Neuronal stem cell (in vitro differentiated cells): Measurements from ENCODE around the gene PMM1.

Experiments used
- DNase-seq: peaks from one replicate; pipeline ENCODE4 v3.0.0-alpha.2; 2013; ENCODE audit warnings: low spot score
- H2AFZ ChIP-seq: one replicate; pipeline ENCODE4 v1.6.1; 2013; ENCODE audit warnings: mild to moderate bottlenecking, low read length, inconsistent platforms
- H2AK5ac ChIP-seq: 2 replicates; pipeline ENCODE4 v1.6.1; 2013; ENCODE audit warnings: low read depth, mild to moderate bottlenecking, inconsistent platforms, low read length, moderate library complexity, mixed read lengths
- H2BK120ac ChIP-seq: 2 replicates; pipeline ENCODE4 v1.6.1; 2013; ENCODE audit warnings: low read depth, mild to moderate bottlenecking, inconsistent platforms, low read length, moderate library complexity, mixed read lengths
- H2BK12ac ChIP-seq: one replicate; pipeline ENCODE4 v1.6.1; 2013; ENCODE audit warnings: low read length, inconsistent platforms
- H2BK15ac ChIP-seq: 2 replicates; pipeline ENCODE4 v1.6.1; 2013; ENCODE audit warnings: mild to moderate bottlenecking, low read length, inconsistent platforms, mixed read lengths
- H2BK5ac ChIP-seq: one replicate; pipeline ENCODE4 v1.6.1; 2013; ENCODE audit warnings: inconsistent platforms, mild to moderate bottlenecking, low read length, moderate library complexity
- H3K14ac ChIP-seq: one replicate; pipeline ENCODE4 v1.6.1; 2013; ENCODE audit warnings: low read length, inconsistent platforms
- H3K18ac ChIP-seq: 2 replicates; pipeline ENCODE4 v1.6.1; 2013; ENCODE audit warnings: low read length, inconsistent platforms
- H3K23ac ChIP-seq: 2 replicates; pipeline ENCODE4 v1.6.1; 2013; ENCODE audit warnings: low read depth, mild to moderate bottlenecking, mixed read lengths, low read length, inconsistent platforms; ENCODE audit not compliant: poor library complexity
- H3K27ac ChIP-seq: replicated peaks from 3 replicates; pipeline ENCODE4 v1.5.1; 2013; ENCODE audit warnings: low read length, inconsistent platforms
- H3K27me3 ChIP-seq, 3 experiments: 2 replicates each; pipeline ENCODE4 v1.6.1; 2013; ENCODE audit warnings: low read length in 3 of 3, mild to moderate bottlenecking in 2 of 3, inconsistent platforms in 1 of 3, low read depth in 1 of 3, mixed read lengths in 1 of 3, moderate library complexity in 1 of 3; ENCODE audit not compliant: control insufficient read depth in 3 of 3, insufficient read depth in 3 of 3
- H3K36me3 ChIP-seq, 2 donors: replicated peaks in 1 of 2; 2 replicates each; pipeline ENCODE4 v1.6.1; 2013; ENCODE audit warnings: low read length in 2 of 2; ENCODE audit not compliant: control insufficient read depth in 2 of 2, insufficient read depth in 2 of 2
- H3K4ac ChIP-seq: 2 replicates; pipeline ENCODE4 v1.6.1; 2013; ENCODE audit warnings: inconsistent platforms, mild to moderate bottlenecking, low read length, moderate library complexity
- H3K4me1 ChIP-seq, 2 donors: 1 replicate in 1 of 2; 2 replicates in 1 of 2; pipeline ENCODE4 v1.6.1; 2013; ENCODE audit warnings: low read length in 2 of 2, low read depth in 1 of 2; ENCODE audit not compliant: control insufficient read depth in 2 of 2, insufficient read depth in 1 of 2
- H3K4me2 ChIP-seq: one replicate; pipeline ENCODE4 v1.6.1; 2013; ENCODE audit warnings: mild to moderate bottlenecking, low read length, inconsistent platforms; ENCODE audit not compliant: insufficient read depth, poor library complexity, severe bottlenecking
- H3K4me3 ChIP-seq, 2 donors: 2 replicates each; pipeline ENCODE4 v1.5.1; 2013; ENCODE audit warnings: low read length in 2 of 2, mild to moderate bottlenecking in 2 of 2, inconsistent platforms in 1 of 2, moderate library complexity in 1 of 2
- H3K79me1 ChIP-seq: one replicate; pipeline ENCODE4 v1.6.1; 2013; ENCODE audit warnings: low read depth, mild to moderate bottlenecking, inconsistent platforms, low read length, moderate library complexity
- H3K9ac ChIP-seq: one replicate; pipeline ENCODE4 v1.6.1; 2013; ENCODE audit warnings: mild to moderate bottlenecking, low read depth, low read length, inconsistent platforms; ENCODE audit not compliant: poor library complexity
- H3K9me3 ChIP-seq, 2 donors: replicated peaks in 1 of 2; 2 replicates each; pipeline versions ENCODE3 to v1.6.1; 2013; ENCODE audit warnings: low read length in 2 of 2, mild to moderate bottlenecking in 2 of 2, inconsistent platforms in 1 of 2, low read depth in 1 of 2, mixed read lengths in 1 of 2, moderate library complexity in 1 of 2; ENCODE audit not compliant: control insufficient read depth in 2 of 2, insufficient read depth in 1 of 2
- H4K8ac ChIP-seq: one replicate; pipeline ENCODE4 v1.6.1; 2013; ENCODE audit warnings: low read depth, mild to moderate bottlenecking, inconsistent platforms, low read length, moderate library complexity
- H4K91ac ChIP-seq: one replicate; pipeline ENCODE4 v1.6.1; 2013; ENCODE audit warnings: low read length, low read depth, mild to moderate bottlenecking, inconsistent platforms; ENCODE audit not compliant: poor library complexity
- WGBS, 2 donors: extraction: QIAGEN DNeasy Blood & Tissue Kit; methylation state at CpG; one replicate each; pipeline ENCODE4 v1.1.7; 2013; ENCODE audit warnings: missing lambda C conversion rate in 2 of 2, mixed read lengths in 1 of 2; ENCODE audit not compliant: insufficient read length in 2 of 2, insufficient replicate concordance in 1 of 2; ENCODE audit errors: extremely low coverage in 2 of 2; 5-methylcytosine and 5-hydroxymethylcytosine counted together

PMM1 gene

DNA sequence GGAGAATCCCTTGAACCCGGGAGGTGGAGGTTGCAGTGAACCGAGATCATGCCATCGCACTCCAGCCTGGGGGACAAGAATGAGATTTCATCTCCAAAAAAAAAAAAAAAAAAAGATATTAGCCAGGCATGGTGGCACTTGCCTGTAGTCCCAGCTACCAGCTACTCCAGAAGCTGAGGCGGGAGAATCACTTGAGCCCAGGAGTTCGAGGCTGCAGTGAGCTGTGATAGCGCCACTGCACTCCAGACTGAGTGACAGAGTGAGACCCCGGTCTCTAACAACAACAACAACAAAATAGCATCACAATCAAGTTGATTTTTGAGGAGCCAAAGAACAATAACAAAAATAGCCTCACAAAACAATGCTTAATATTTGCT is 2.3 kb downstream of the PMM1 start:
- Histone ChIP-seq H2AFZ (no peak overlapping the region), H3K4me2 (peak overlapping the region; percentile 11), H3K79me1 (no peaks in the 10 kb centered on the region), H3K23ac (no peak overlapping the region), H3K4me1 (peaks cover 6% of the 10 kb centered on the region in 2 donors), H4K8ac (no peak overlapping the region), H3K4me3 (no peak overlapping the region), H3K18ac (no peak overlapping the region), H3K27ac (no peak overlapping the region), H3K27me3 (no peaks in the 10 kb centered on the region), H2BK15ac (no peak overlapping the region), H2AK5ac (no peak overlapping the region), H3K9ac (no peak overlapping the region), H3K4ac (no peak overlapping the region), H3K36me3 (peaks cover 0 to 13% of the 10 kb centered on the region in 2 donors), H3K14ac (no peak overlapping the region), H2BK12ac (no peak overlapping the region), H2BK120ac (no peak overlapping the region), H3K9me3 (no peaks in the 10 kb centered on the region), H2BK5ac (no peak overlapping the region), H4K91ac (no peak overlapping the region)
- WGBS, 2 donors: no CpG with 5 or more reads among the region's 7 CpGs
- DNase-seq: no peak

DNA sequence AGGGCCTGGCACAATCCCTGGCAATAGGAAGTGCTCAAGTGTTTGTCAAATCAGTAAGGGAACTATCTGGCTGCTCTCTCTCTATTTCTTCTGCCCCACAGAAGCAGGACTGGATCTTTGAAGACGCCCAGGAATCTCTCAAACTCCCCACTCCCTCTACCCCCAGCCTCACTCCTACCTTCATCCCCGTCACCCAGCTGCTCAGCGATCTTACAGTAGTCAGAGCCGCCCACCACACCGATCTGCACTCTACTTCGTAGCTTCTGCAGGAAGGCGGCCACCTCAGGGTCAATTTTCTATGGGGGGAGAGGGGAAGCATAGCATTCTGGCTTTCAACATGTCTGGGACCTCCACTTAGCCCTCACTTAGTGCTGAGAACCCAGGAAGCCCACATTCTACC is 3.7 kb downstream of the PMM1 start:
- WGBS, 2 donors: no CpG with 5 or more reads among the region's 7 CpGs
- Histone ChIP-seq H3K36me3 (peaks cover 0 to 15% of the 10 kb centered on the region in 2 donors), H4K8ac (no peak overlapping the region), H4K91ac (no peak overlapping the region), H3K4ac (no peak overlapping the region), H3K4me2 (no peak overlapping the region), H3K23ac (no peak overlapping the region), H3K4me1 (peaks cover 6% of the 10 kb centered on the region in 2 donors), H3K9me3 (no peaks in the 10 kb centered on the region), H3K27me3 (no peaks in the 10 kb centered on the region), H3K9ac (no peak overlapping the region), H2BK120ac (no peak overlapping the region), H2BK15ac (no peak overlapping the region), H2BK5ac (no peak overlapping the region), H3K27ac (no peak overlapping the region), H2AK5ac (no peak overlapping the region), H2BK12ac (no peak overlapping the region), H3K14ac (no peak overlapping the region), H3K18ac (no peak overlapping the region), H2AFZ (no peak overlapping the region), H3K4me3 (no peak overlapping the region), H3K79me1 (no peaks in the 10 kb centered on the region)
- DNase-seq: no peak

GRCh38 chr22:41584881-41585280 is 4.8 kb downstream of the PMM1 start:
- no peak overlapping the region for H3K23ac ChIP-seq
- H4K91ac ChIP-seq: no peak overlapping the region
- no peak overlapping the region for H2AK5ac ChIP-seq
- no peak overlapping the region for H3K4me2 ChIP-seq
- H2BK120ac ChIP-seq: no peak overlapping the region
- H2BK15ac ChIP-seq: no peak overlapping the region
- peak overlapping the region in 1 of 2 donors; percentile 32 for H3K4me3 ChIP-seq
- no peaks in the 10 kb centered on the region for H3K9me3 ChIP-seq
- no peaks in the 10 kb centered on the region for H3K27me3 ChIP-seq
- no peak overlapping the region for H2BK5ac ChIP-seq
- H3K9ac ChIP-seq: no peak overlapping the region
- no peak overlapping the region for H3K4ac ChIP-seq
- H2BK12ac ChIP-seq: no peak overlapping the region
- no peak overlapping the region for H3K27ac ChIP-seq
- no peak overlapping the region for H3K14ac ChIP-seq
- no peaks in the 10 kb centered on the region for H3K79me1 ChIP-seq
- H4K8ac ChIP-seq: no peak overlapping the region
- H3K36me3 ChIP-seq: peaks cover 2 to 18% of the 10 kb centered on the region in 2 donors
- H3K18ac ChIP-seq: no peak overlapping the region
- no CpG with 5 or more reads among the region's 6 CpGs for WGBS, 2 donors
- no peak for DNase-seq
- peaks cover 6% of the 10 kb centered on the region in 2 donors for H3K4me1 ChIP-seq
- H2AFZ ChIP-seq: no peak overlapping the region

DNA sequence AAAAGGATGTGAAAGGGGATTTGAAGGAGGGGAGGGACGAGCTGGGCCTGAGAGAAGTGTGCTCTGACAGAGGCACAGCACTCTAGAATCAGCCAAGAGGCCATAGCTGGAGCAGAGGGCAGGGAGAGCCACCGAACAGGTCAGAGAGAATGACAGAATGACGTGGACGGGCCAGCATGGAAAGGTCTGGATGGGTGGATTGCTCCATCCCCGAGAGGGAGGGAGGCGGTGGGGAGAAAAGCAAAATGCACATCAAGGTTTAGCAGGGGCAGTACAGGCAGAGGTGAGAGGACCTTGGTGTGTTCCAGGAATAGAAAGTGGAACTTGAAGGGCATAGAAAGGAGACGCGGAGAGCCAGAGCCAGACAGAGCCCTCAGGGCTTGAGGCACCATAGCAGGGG is 6.9 kb downstream of the PMM1 start:
- no peak overlapping the region for H3K4me2 ChIP-seq
- peaks cover 2 to 22% of the 10 kb centered on the region in 2 donors for H3K36me3 ChIP-seq
- no peak overlapping the region for H2AFZ ChIP-seq
- H3K4me3 ChIP-seq: peak overlapping the region in 1 of 2 donors; percentile 8
- no peak overlapping the region for H2BK5ac ChIP-seq
- no CpG with 5 or more reads among the region's 8 CpGs for WGBS, 2 donors
- H3K14ac ChIP-seq: no peak overlapping the region
- H2BK15ac ChIP-seq: no peak overlapping the region
- H3K18ac ChIP-seq: no peak overlapping the region
- no peak overlapping the region for H3K9ac ChIP-seq
- no peak overlapping the region for H3K4ac ChIP-seq
- H3K9me3 ChIP-seq: no peaks in the 10 kb centered on the region
- no peaks in the 10 kb centered on the region for H3K79me1 ChIP-seq
- no peak overlapping the region for H2AK5ac ChIP-seq
- no peak for DNase-seq
- H3K23ac ChIP-seq: no peak overlapping the region
- no peaks in the 10 kb centered on the region for H3K4me1 ChIP-seq
- H4K91ac ChIP-seq: no peak overlapping the region
- H3K27me3 ChIP-seq: no peaks in the 10 kb centered on the region
- H3K27ac ChIP-seq: no peak overlapping the region
- H2BK120ac ChIP-seq: no peak overlapping the region
- no peak overlapping the region for H4K8ac ChIP-seq
- H2BK12ac ChIP-seq: no peak overlapping the region
